ENCODE results near the gene GRAP2.

Gene GRAP2

GRCh38 chr22:39979458-39979857 lies 78.6 kb downstream of the GRAP2 start:
- no peaks in the 10 kb centered on the region for H3K4me1 ChIP-seq (ENCODE audit: control insufficient read depth in 1 of 2, insufficient read depth in 2 of 2, low read length in 2 of 2)
- H3K4me3 ChIP-seq (ENCODE audit: low read depth in 1 of 2, low read length in 2 of 2), result no peak overlapping the region
- H3K9ac ChIP-seq (ENCODE audit: low read depth in 1 of 2, low read length in 2 of 2), result no peak overlapping the region
- peaks cover 4 to 8% of the 10 kb centered on the region in 2 donors for H3K27me3 ChIP-seq (ENCODE audit: control insufficient read depth in 1 of 2, insufficient read depth in 2 of 2, low read length in 2 of 2)
- H3K36me3 ChIP-seq (ENCODE audit: control insufficient read depth in 1 of 2, insufficient read depth in 2 of 2, low read length in 2 of 2), result no peaks in the 10 kb centered on the region
- H3K9me3 ChIP-seq (ENCODE audit: control insufficient read depth in 1 of 2, low read length in 2 of 2), result no peaks in the 10 kb centered on the region
- no peak overlapping the region for H3K27ac ChIP-seq (ENCODE audit: low read depth, low read length)

DNA sequence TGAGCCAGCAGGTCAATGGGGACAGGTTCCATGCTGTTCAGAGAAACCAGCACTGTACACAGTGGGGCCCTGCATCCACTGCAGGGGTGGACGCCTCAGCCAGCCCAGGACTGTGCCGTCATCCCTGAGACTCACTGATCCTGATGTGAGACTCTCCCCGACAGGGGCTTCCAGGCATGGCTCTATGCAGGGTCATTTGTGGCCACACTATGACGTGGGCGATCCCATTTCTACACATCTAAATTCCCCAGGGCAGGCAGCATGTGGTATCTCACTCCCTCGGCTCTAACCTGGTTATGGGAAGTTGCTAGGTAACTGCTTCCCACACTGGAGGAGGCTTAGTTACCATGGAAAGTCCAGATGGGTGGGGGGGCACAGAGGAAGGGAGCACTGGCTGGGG lies 79.7 kb downstream of the GRAP2 start:
- Histone ChIP-seq H3K27me3 (ENCODE audit: control insufficient read depth in 1 of 2, insufficient read depth in 2 of 2, low read length in 2 of 2) (peaks cover 4 to 8% of the 10 kb centered on the region in 2 donors), H3K9me3 (ENCODE audit: control insufficient read depth in 1 of 2, low read length in 2 of 2) (no peaks in the 10 kb centered on the region), H3K27ac (ENCODE audit: low read depth, low read length) (no peak overlapping the region), H3K9ac (ENCODE audit: low read depth in 1 of 2, low read length in 2 of 2) (no peak overlapping the region), H3K4me1 (ENCODE audit: control insufficient read depth in 1 of 2, insufficient read depth in 2 of 2, low read length in 2 of 2) (peaks cover 4% of the 10 kb centered on the region in 2 donors), H3K36me3 (ENCODE audit: control insufficient read depth in 1 of 2, insufficient read depth in 2 of 2, low read length in 2 of 2) (no peaks in the 10 kb centered on the region), H3K4me3 (ENCODE audit: low read depth in 1 of 2, low read length in 2 of 2) (no peak overlapping the region)

DNA sequence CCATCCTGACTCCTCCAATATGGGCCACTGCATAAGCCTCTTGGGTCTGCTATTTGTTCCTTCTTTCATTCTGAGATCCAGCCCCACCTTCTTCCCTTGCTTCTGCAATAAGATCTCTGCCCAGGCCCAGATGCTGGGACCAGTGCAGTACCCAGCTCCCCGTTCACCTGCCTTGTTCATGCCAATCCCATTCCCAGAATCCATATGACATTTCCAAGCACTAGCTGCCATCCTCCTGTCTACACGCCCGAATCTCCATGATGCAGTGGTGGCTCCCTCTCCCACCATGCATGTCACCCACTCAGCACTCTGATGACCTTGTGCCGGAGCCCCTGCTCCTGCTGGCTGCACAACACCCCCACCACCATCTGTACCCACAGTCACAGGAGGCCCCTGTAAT lies 82.5 kb downstream of the GRAP2 start:
- peaks cover 5% of the 10 kb centered on the region in 2 donors for H3K4me1 ChIP-seq (ENCODE audit: control insufficient read depth in 1 of 2, insufficient read depth in 2 of 2, low read length in 2 of 2)
- no peaks in the 10 kb centered on the region for H3K27me3 ChIP-seq (ENCODE audit: control insufficient read depth in 1 of 2, insufficient read depth in 2 of 2, low read length in 2 of 2)
- no peak overlapping the region for H3K27ac ChIP-seq (ENCODE audit: low read depth, low read length)
- H3K9ac ChIP-seq (ENCODE audit: low read depth in 1 of 2, low read length in 2 of 2), result no peak overlapping the region
- H3K36me3 ChIP-seq (ENCODE audit: control insufficient read depth in 1 of 2, insufficient read depth in 2 of 2, low read length in 2 of 2), result no peaks in the 10 kb centered on the region
- no peaks in the 10 kb centered on the region for H3K9me3 ChIP-seq (ENCODE audit: control insufficient read depth in 1 of 2, low read length in 2 of 2)
- no peak overlapping the region for H3K4me3 ChIP-seq (ENCODE audit: low read depth in 1 of 2, low read length in 2 of 2)

GRCh38 chr22:39984006-39984405 lies 83.1 kb downstream of the GRAP2 start:
- H3K9me3 ChIP-seq (ENCODE audit: control insufficient read depth in 1 of 2, low read length in 2 of 2), result no peaks in the 10 kb centered on the region
- no peak overlapping the region for H3K27ac ChIP-seq (ENCODE audit: low read depth, low read length)
- H3K36me3 ChIP-seq (ENCODE audit: control insufficient read depth in 1 of 2, insufficient read depth in 2 of 2, low read length in 2 of 2), result no peaks in the 10 kb centered on the region
- H3K9ac ChIP-seq (ENCODE audit: low read depth in 1 of 2, low read length in 2 of 2), result no peak overlapping the region
- no peaks in the 10 kb centered on the region for H3K27me3 ChIP-seq (ENCODE audit: control insufficient read depth in 1 of 2, insufficient read depth in 2 of 2, low read length in 2 of 2)
- H3K4me1 ChIP-seq (ENCODE audit: control insufficient read depth in 1 of 2, insufficient read depth in 2 of 2, low read length in 2 of 2), result peaks cover 5% of the 10 kb centered on the region in 2 donors
- no peak overlapping the region for H3K4me3 ChIP-seq (ENCODE audit: low read depth in 1 of 2, low read length in 2 of 2)

- H3K27ac ChIP-seq (ENCODE audit: low read depth, low read length), result no peak overlapping the region
- H3K27me3 ChIP-seq (ENCODE audit: control insufficient read depth in 1 of 2, insufficient read depth in 2 of 2, low read length in 2 of 2), result no peaks in the 10 kb centered on the region
- H3K9ac ChIP-seq (ENCODE audit: low read depth in 1 of 2, low read length in 2 of 2), result no peak overlapping the region
Measured at GRCh38 chr22:39984746-39985145, 83.9 kb downstream of the GRAP2 start.

DNA sequence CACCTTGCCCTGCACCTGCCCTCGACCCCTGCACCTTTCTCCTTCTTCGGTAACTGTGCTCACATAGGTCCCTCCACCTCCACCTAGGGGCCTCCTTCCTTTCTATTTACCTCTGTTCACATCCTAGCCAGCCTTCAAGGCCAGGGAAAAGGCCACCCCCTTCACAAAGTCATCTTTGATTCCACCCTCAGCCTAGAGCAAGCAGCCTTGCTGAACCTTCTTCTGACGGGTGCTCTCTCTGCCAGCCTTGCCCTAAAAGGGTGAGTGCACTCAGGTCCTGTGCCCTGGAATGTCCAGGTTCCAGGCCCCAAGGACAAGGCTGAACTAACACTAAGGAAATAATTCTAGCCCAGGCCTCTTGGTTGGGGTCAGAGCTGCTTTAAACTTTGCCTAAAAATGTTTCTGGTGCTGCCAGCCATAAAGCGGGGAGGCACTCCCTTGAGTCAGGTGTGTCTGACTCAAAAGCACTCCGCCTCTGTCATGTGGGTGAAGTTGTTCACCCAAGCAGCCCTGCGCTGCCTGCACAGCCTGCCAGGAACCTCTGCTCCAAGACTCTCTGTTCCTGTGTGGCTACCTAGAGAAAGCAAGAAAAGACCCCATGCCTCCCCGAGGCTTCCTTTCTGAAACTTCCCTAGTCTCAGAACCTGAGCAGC lies 84.6 kb downstream of the GRAP2 start:
- Histone ChIP-seq H3K27me3 (ENCODE audit: control insufficient read depth in 1 of 2, insufficient read depth in 2 of 2, low read length in 2 of 2) (no peaks in the 10 kb centered on the region), H3K9ac (ENCODE audit: low read depth in 1 of 2, low read length in 2 of 2) (no peak overlapping the region), H3K4me3 (ENCODE audit: low read depth in 1 of 2, low read length in 2 of 2) (no peak overlapping the region), H3K4me1 (ENCODE audit: control insufficient read depth in 1 of 2, insufficient read depth in 2 of 2, low read length in 2 of 2) (peaks cover 5 to 6% of the 10 kb centered on the region in 2 donors), H3K9me3 (ENCODE audit: control insufficient read depth in 1 of 2, low read length in 2 of 2) (no peaks in the 10 kb centered on the region), H3K36me3 (ENCODE audit: control insufficient read depth in 1 of 2, insufficient read depth in 2 of 2, low read length in 2 of 2) (no peaks in the 10 kb centered on the region), H3K27ac (ENCODE audit: low read depth, low read length) (no peak overlapping the region)

More at GRCh38 chr22:39984746-39985145, 83.9 kb downstream of the GRAP2 start:
- H3K4me1 ChIP-seq (ENCODE audit: control insufficient read depth in 1 of 2, insufficient read depth in 2 of 2, low read length in 2 of 2), result peaks cover 5% of the 10 kb centered on the region in 2 donors
- no peaks in the 10 kb centered on the region for H3K36me3 ChIP-seq (ENCODE audit: control insufficient read depth in 1 of 2, insufficient read depth in 2 of 2, low read length in 2 of 2)
- H3K4me3 ChIP-seq (ENCODE audit: low read depth in 1 of 2, low read length in 2 of 2), result no peak overlapping the region
- no peaks in the 10 kb centered on the region for H3K9me3 ChIP-seq (ENCODE audit: control insufficient read depth in 1 of 2, low read length in 2 of 2)

- Histone ChIP-seq H3K9me3 (ENCODE audit: control insufficient read depth in 1 of 2, low read length in 2 of 2) (no peaks in the 10 kb centered on the region), H3K36me3 (ENCODE audit: control insufficient read depth in 1 of 2, insufficient read depth in 2 of 2, low read length in 2 of 2) (no peaks in the 10 kb centered on the region), H3K9ac (ENCODE audit: low read depth in 1 of 2, low read length in 2 of 2) (no peak overlapping the region), H3K27me3 (ENCODE audit: control insufficient read depth in 1 of 2, insufficient read depth in 2 of 2, low read length in 2 of 2) (peaks cover 0 to 2% of the 10 kb centered on the region in 2 donors), H3K4me1 (ENCODE audit: control insufficient read depth in 1 of 2, insufficient read depth in 2 of 2, low read length in 2 of 2) (peaks cover 13 to 15% of the 10 kb centered on the region in 2 donors), H3K27ac (ENCODE audit: low read depth, low read length) (no peak overlapping the region), H3K4me3 (ENCODE audit: low read depth in 1 of 2, low read length in 2 of 2) (no peak overlapping the region)
Measured at GRCh38 chr22:39988386-39989114, 87.7 kb downstream of the GRAP2 start.

GRCh38 chr22:39989633-39990032 lies 88.7 kb downstream of the GRAP2 start:
- peaks cover 15 to 19% of the 10 kb centered on the region in 2 donors for H3K4me1 ChIP-seq (ENCODE audit: control insufficient read depth in 1 of 2, insufficient read depth in 2 of 2, low read length in 2 of 2)
- no peak overlapping the region for H3K9ac ChIP-seq (ENCODE audit: low read depth in 1 of 2, low read length in 2 of 2)
- H3K27me3 ChIP-seq (ENCODE audit: control insufficient read depth in 1 of 2, insufficient read depth in 2 of 2, low read length in 2 of 2), result peaks cover 2 to 5% of the 10 kb centered on the region in 2 donors
- no peak overlapping the region for H3K27ac ChIP-seq (ENCODE audit: low read depth, low read length)
- no peaks in the 10 kb centered on the region for H3K9me3 ChIP-seq (ENCODE audit: control insufficient read depth in 1 of 2, low read length in 2 of 2)
- no peaks in the 10 kb centered on the region for H3K36me3 ChIP-seq (ENCODE audit: control insufficient read depth in 1 of 2, insufficient read depth in 2 of 2, low read length in 2 of 2)
- no peak overlapping the region for H3K4me3 ChIP-seq (ENCODE audit: low read depth in 1 of 2, low read length in 2 of 2)

- no peak overlapping the region for H3K9ac ChIP-seq (ENCODE audit: low read depth in 1 of 2, low read length in 2 of 2)
- H3K27me3 ChIP-seq (ENCODE audit: control insufficient read depth in 1 of 2, insufficient read depth in 2 of 2, low read length in 2 of 2), result peaks cover 4 to 5% of the 10 kb centered on the region in 2 donors
- H3K4me1 ChIP-seq (ENCODE audit: control insufficient read depth in 1 of 2, insufficient read depth in 2 of 2, low read length in 2 of 2), result peaks cover 10 to 14% of the 10 kb centered on the region in 2 donors
- no peak overlapping the region for H3K27ac ChIP-seq (ENCODE audit: low read depth, low read length)
- H3K4me3 ChIP-seq (ENCODE audit: low read depth in 1 of 2, low read length in 2 of 2), result no peak overlapping the region
- no peaks in the 10 kb centered on the region for H3K36me3 ChIP-seq (ENCODE audit: control insufficient read depth in 1 of 2, insufficient read depth in 2 of 2, low read length in 2 of 2)
- no peaks in the 10 kb centered on the region for H3K9me3 ChIP-seq (ENCODE audit: control insufficient read depth in 1 of 2, low read length in 2 of 2)
Measured at GRCh38 chr22:39990686-39991085, 89.8 kb downstream of the GRAP2 start.

DNA sequence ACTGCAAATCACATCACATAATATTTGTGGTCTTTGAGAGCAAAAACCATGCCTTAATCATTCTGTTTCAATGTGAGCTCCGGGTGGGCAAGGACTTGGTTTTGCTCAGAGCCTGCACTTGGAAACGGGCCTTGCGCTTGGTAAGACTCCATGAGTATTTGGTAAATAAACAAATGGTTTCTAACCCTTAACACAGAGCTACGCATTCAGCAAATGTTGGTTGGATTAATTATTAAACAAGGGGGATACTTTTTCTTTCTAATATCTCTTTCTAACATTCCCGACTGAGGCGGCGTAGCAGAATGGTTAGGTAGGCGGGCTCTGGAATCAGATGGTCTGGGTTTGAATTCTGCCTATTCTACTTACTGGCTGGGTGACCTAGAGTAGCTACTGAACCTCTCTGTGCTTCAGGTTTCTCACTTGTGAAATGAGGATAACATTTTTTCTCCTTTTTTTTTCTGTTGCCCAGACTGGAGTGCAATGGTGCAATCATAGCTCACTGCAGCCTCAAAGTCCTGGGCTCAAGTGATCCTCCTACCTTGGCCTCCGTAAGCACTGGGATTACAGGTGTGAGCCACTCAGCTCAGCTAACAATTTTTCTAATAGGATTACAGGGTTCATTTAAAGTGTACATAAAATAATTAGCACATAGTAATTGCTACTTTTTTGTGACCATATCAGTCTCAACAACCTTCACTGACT lies 90.4 kb downstream of the GRAP2 start:
- Histone ChIP-seq H3K27ac (ENCODE audit: low read depth, low read length) (no peak overlapping the region), H3K4me3 (ENCODE audit: low read depth in 1 of 2, low read length in 2 of 2) (no peak overlapping the region), H3K36me3 (ENCODE audit: control insufficient read depth in 1 of 2, insufficient read depth in 2 of 2, low read length in 2 of 2) (no peaks in the 10 kb centered on the region), H3K9ac (ENCODE audit: low read depth in 1 of 2, low read length in 2 of 2) (no peak overlapping the region), H3K4me1 (ENCODE audit: control insufficient read depth in 1 of 2, insufficient read depth in 2 of 2, low read length in 2 of 2) (peaks cover 10 to 20% of the 10 kb centered on the region in 2 donors), H3K27me3 (ENCODE audit: control insufficient read depth in 1 of 2, insufficient read depth in 2 of 2, low read length in 2 of 2) (peaks cover 5 to 6% of the 10 kb centered on the region in 2 donors), H3K9me3 (ENCODE audit: control insufficient read depth in 1 of 2, low read length in 2 of 2) (no peaks in the 10 kb centered on the region)
